NT2/D1 (cell line): ENCODE data around the gene SRRM4.

Experiments used
- SUZ12 ChIP-seq: IDR thresholded peaks from 2 replicates; pipeline ENCODE4 v1.6.1; 2011; ENCODE audit not compliant: insufficient read length, insufficient read depth; ENCODE audit errors: extremely low read depth
- ZNF274 ChIP-seq: IDR thresholded peaks from 2 replicates; pipeline ENCODE4 v1.6.1; 2011; ENCODE audit warnings: mild to moderate bottlenecking, low read depth, low read length

DNA sequence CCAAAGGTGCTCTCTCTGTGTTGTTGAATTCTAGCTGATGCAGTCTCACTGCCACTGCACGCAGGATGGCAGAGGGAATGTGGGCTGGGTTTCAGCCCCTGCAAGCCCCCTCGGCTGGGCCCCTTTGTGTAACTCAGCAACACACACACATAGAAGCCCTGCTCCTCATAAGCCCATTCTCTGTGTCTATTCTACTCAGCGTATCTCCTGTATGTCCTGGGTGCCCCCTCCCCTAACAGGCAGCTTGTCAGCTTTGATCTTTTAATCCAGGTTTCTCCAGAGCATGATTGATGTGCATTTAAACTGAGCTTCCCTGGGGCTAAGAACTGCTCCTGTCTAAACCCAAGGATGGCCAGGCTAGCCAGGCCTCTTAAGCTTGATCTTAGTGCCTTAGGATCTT, 43.0 kb downstream of the SRRM4 start:
- TF ChIP-seq SUZ12 (no peak), ZNF274 (no peak)
